SK-N-SH (cell line): ENCODE measurements around the gene MAP7. TPM values are rescaled to one million over a fixed set of nuclear protein-coding genes. Genes with fewer than 3 reads are reported as not detected.
A peak's percentile ranks its signal among the peaks of the same experiment; 100 is the strongest.

Experiments
- CTCF ChIA-PET: fragments of 300-600, 350-600 bp; formaldehyde crosslinking; extraction: SDS; loops from one replicate; lab custom pipeline; 2021; lab: Yijun Ruan, JAX
- POLR2A ChIA-PET: fragments of 350-600 bp; sonication (Branson Sonifier 250); formaldehyde crosslinking; extraction: SDS; loops from one replicate; lab custom pipeline; 2020; ENCODE audit warnings: antibody characterized with exemption, inconsistent platforms; lab: Yijun Ruan, JAX
- DNase-seq: peaks from one replicate; pipeline ENCODE4 v3.0.0; 2012
- H2AFZ ChIP-seq: fragments of 200-600 bp; sonication (generic); 2 replicates; pipeline ENCODE4 v1.8.1; 2016; ENCODE audit warnings: antibody characterized with exemption, mild to moderate bottlenecking, low read depth
- H3F3A ChIP-seq: fragments of 200-600 bp; sonication (generic); replicated peaks from 2 replicates; pipeline ENCODE3; 2016; ENCODE audit warnings: antibody characterized with exemption, mild to moderate bottlenecking; ENCODE audit not compliant: insufficient read depth
- H3K27ac ChIP-seq, 2 experiments: fragments of 200-500 bp in 1 of 2; fragments of 200-600 bp in 1 of 2; sonication (Bioruptor generic) in 1 of 2; sonication (generic), shearing (Covaris generic) in 1 of 2; 2 replicates each; pipeline versions ENCODE4 v1.5.1 to v1.6.1; 2014 to 2016; ENCODE audit warnings: low read depth in 2 of 2, inconsistent platforms in 1 of 2, low read length in 1 of 2, mild to moderate bottlenecking in 1 of 2, mixed read lengths in 1 of 2
- H3K27me3 ChIP-seq: fragments of 200-600 bp; sonication (generic), shearing (Covaris generic); 2 replicates; pipeline ENCODE4 v1.6.1; 2016; ENCODE audit warnings: mixed run types; ENCODE audit not compliant: insufficient read depth
- H3K36me3 ChIP-seq, 2 experiments: fragments of 200-500 bp in 1 of 2; fragments of 200-600 bp in 1 of 2; sonication (Bioruptor generic) in 1 of 2; sonication (generic) in 1 of 2; replicated peaks in 1 of 2; 2 replicates each; pipeline versions ENCODE3 to v1.5.1; 2014 to 2016; ENCODE audit warnings: low read length in 1 of 2, mild to moderate bottlenecking in 1 of 2; ENCODE audit not compliant: insufficient read depth in 2 of 2, control insufficient read depth in 1 of 2
- H3K4me1 ChIP-seq, 2 experiments: fragments of 200-500 bp in 1 of 2; fragments of 200-600 bp in 1 of 2; sonication (Bioruptor generic) in 1 of 2; sonication (generic), shearing (Covaris generic) in 1 of 2; 2 replicates each; pipeline versions ENCODE4 v1.5.1 to v1.6.1; 2014 to 2016; ENCODE audit warnings: low read depth in 1 of 2, low read length in 1 of 2, mixed run types in 1 of 2; ENCODE audit not compliant: insufficient read depth in 2 of 2, control insufficient read depth in 1 of 2
- H3K4me2 ChIP-seq: fragments of 200-600 bp; sonication (generic), shearing (Covaris generic); 2 replicates; pipeline ENCODE4 v1.6.1; 2017; ENCODE audit warnings: mixed run types
- H3K4me3 ChIP-seq, 2 experiments: fragments of 200-500 bp in 1 of 2; fragments of 200-600 bp in 1 of 2; sonication (Bioruptor generic) in 1 of 2; sonication (generic), shearing (Covaris generic) in 1 of 2; 2 replicates each; pipeline versions ENCODE4 v1.5.1 to v1.8.1; 2014 to 2016; ENCODE audit warnings: low read depth in 2 of 2, inconsistent platforms in 1 of 2, low read length in 1 of 2, mild to moderate bottlenecking in 1 of 2, mixed read lengths in 1 of 2, moderate library complexity in 1 of 2
- H3K79me2 ChIP-seq: fragments of 200-600 bp; sonication (generic); 2 replicates; pipeline ENCODE4 v1.8.1; 2017; ENCODE audit warnings: mild to moderate bottlenecking; ENCODE audit not compliant: insufficient read depth
- H3K9ac ChIP-seq: fragments of 200-600 bp; sonication (generic); 2 replicates; pipeline ENCODE4 v1.6.1; 2017; ENCODE audit warnings: mixed run types
- H3K9me2 ChIP-seq: fragments of 200-600 bp; sonication (generic); 2 replicates; pipeline ENCODE4 v1.6.1; 2017; ENCODE audit warnings: mixed run types
- H3K9me3 ChIP-seq: fragments of 200-600 bp; sonication (generic); 2 replicates; pipeline ENCODE4 v1.6.1; 2017; ENCODE audit warnings: mixed run types, mild to moderate bottlenecking, moderate library complexity
- H4K20me1 ChIP-seq: fragments of 200-600 bp; sonication (generic); 2 replicates; pipeline ENCODE4 v1.6.1; 2017; ENCODE audit warnings: mild to moderate bottlenecking, mixed run types; ENCODE audit not compliant: insufficient read depth
- EZH2phosphoT487 ChIP-seq: fragments of 200-600 bp; sonication (generic); IDR thresholded peaks from 2 replicates; pipeline ENCODE4 v1.6.1; 2017; ENCODE audit warnings: low read depth, mixed run types, mild to moderate bottlenecking, antibody characterized with exemption, moderate library complexity, borderline replicate concordance
- FOXJ3 ChIP-seq: sonication (generic); formaldehyde crosslinking; IDR thresholded peaks from 2 replicates; pipeline ENCODE4 v1.5.1; 2020; ENCODE audit warnings: mild to moderate bottlenecking, missing genetic modification reagents
- MXI1 ChIP-seq: IDR thresholded peaks from 2 replicates; pipeline ENCODE4 v1.6.1; 2012; ENCODE audit warnings: mild to moderate bottlenecking, low read depth, low read length, improper control_type of control experiment
- RAD21 ChIP-seq: IDR thresholded peaks from 2 replicates; pipeline ENCODE4 v1.6.1; 2012; ENCODE audit warnings: mild to moderate bottlenecking, low read length
- SMC3 ChIP-seq: IDR thresholded peaks from 2 replicates; pipeline ENCODE4 v1.6.1; 2012; ENCODE audit warnings: low read depth, low read length, improper control_type of control experiment
- WGBS: methylation state at CpG from one replicate; pipeline ENCODE4 v1.1.6; 2017; ENCODE audit warnings: low lambda C conversion rate; 5-methylcytosine and 5-hydroxymethylcytosine counted together
- polyA plus RNA-seq, 3 experiments: library from polyadenylated mRNA; depleted of rRNA; stranded (reverse); fragments of >200 nt; gene quantifications; 2 replicates each; pipeline ENCODE4 v1.2.3, GENCODE V29; 2012
- TF ChIP-seq, protein P1 (sequence below): IDR thresholded peaks from 2 replicates; pipeline ENCODE4 v1.6.1; 2012; ENCODE audit warnings: mild to moderate bottlenecking, low read depth, low read length, moderate library complexity
- TF ChIP-seq, protein P2 (sequence below): fragments of 200-600 bp; sonication (generic); IDR thresholded peaks from 2 replicates; pipeline ENCODE4 v1.6.1; 2017; ENCODE audit warnings: antibody characterized with exemption, mild to moderate bottlenecking, moderate library complexity
- TF ChIP-seq, protein P3 (sequence below): fragments of 150-350 bp; IDR thresholded peaks from 2 replicates; pipeline ENCODE4 v1.6.1; 2017; ENCODE audit warnings: antibody characterized with exemption, low read length, low read depth, borderline replicate concordance

Gene MAP7
- polyA plus RNA-seq, 1 of the 3 experiments (the other 2 are of a cell fraction): 0.76 TPM

DNA sequence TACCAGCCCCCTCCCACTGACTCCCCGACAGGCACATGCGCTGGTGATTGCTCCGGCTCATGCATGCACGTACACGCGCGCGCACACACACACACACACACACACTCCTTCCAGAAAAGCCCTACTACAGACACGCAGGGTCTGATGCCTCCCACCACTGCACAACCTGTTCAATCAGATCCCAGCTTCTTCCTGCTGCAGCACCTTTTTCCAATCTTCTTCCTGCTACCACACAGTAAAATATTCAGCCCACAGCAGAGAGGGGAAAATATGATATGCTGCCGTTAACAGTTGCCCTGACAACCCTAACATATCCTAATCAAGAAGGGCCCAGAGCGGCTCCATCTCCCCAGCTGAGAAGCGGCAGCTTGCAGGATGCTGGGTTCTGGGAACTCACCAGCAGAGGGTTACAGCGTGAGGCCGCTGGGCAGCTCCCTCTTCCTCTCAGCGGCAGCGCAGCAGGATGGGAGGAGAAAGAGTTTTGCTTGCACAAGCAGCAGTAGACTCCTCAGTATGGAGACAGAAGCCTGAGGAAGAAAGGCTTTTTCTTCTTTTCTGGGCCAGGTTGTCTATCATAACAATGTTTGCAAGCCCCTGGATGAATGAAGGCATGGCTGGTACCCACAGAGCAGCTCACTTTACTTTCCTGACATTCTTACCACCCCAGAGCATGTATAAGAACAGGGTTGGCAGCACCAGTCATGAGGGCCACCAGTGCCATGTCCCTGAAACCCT is 23.9 kb downstream of the MAP7 start:
- CTCF ChIA-PET: interaction anchor here (0.8 to 5.9 kb wide), 16 partner anchors 8 to 208 kb away, joined by 3 to 51 read pairs (median 4); partner anchors contain the start of gene MAP7
- no peaks in the 10 kb centered on the region for H3K27me3 ChIP-seq
- H3K9ac ChIP-seq: no peak overlapping the region
- no peaks in the 10 kb centered on the region for H3K9me3 ChIP-seq
- H3K4me1 ChIP-seq: peaks cover 0 to 33% of the 10 kb centered on the region in 2 experiments; a peak in 2 of 4 replicates
- no peaks in the 10 kb centered on the region for H4K20me1 ChIP-seq
- WGBS: 26% methylated on average over 16 of the region's 16 CpGs
- DNase-seq: peak; percentile 76
- H3K79me2 ChIP-seq: no peaks in the 10 kb centered on the region
- TF ChIP-seq FOXJ3 (CRISPR knock-in tag) (0 out of 2 replicates have a peak, but pooled peaks have one; percentile 21), SMC3 (peak; percentile 40; the same call in 1 of the 2 replicates), EZH2phosphoT487 (no peak), RAD21 (peak; percentile 53), MXI1 (peak; percentile 46)
- TF ChIP-seq, protein P1, sequence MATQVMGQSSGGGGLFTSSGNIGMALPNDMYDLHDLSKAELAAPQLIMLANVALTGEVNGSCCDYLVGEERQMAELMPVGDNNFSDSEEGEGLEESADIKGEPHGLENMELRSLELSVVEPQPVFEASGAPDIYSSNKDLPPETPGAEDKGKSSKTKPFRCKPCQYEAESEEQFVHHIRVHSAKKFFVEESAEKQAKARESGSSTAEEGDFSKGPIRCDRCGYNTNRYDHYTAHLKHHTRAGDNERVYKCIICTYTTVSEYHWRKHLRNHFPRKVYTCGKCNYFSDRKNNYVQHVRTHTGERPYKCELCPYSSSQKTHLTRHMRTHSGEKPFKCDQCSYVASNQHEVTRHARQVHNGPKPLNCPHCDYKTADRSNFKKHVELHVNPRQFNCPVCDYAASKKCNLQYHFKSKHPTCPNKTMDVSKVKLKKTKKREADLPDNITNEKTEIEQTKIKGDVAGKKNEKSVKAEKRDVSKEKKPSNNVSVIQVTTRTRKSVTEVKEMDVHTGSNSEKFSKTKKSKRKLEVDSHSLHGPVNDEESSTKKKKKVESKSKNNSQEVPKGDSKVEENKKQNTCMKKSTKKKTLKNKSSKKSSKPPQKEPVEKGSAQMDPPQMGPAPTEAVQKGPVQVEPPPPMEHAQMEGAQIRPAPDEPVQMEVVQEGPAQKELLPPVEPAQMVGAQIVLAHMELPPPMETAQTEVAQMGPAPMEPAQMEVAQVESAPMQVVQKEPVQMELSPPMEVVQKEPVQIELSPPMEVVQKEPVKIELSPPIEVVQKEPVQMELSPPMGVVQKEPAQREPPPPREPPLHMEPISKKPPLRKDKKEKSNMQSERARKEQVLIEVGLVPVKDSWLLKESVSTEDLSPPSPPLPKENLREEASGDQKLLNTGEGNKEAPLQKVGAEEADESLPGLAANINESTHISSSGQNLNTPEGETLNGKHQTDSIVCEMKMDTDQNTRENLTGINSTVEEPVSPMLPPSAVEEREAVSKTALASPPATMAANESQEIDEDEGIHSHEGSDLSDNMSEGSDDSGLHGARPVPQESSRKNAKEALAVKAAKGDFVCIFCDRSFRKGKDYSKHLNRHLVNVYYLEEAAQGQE: peak; percentile 45; the same call in 1 of the 2 replicates
- TF ChIP-seq, protein P2, sequence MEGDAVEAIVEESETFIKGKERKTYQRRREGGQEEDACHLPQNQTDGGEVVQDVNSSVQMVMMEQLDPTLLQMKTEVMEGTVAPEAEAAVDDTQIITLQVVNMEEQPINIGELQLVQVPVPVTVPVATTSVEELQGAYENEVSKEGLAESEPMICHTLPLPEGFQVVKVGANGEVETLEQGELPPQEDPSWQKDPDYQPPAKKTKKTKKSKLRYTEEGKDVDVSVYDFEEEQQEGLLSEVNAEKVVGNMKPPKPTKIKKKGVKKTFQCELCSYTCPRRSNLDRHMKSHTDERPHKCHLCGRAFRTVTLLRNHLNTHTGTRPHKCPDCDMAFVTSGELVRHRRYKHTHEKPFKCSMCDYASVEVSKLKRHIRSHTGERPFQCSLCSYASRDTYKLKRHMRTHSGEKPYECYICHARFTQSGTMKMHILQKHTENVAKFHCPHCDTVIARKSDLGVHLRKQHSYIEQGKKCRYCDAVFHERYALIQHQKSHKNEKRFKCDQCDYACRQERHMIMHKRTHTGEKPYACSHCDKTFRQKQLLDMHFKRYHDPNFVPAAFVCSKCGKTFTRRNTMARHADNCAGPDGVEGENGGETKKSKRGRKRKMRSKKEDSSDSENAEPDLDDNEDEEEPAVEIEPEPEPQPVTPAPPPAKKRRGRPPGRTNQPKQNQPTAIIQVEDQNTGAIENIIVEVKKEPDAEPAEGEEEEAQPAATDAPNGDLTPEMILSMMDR: peak; percentile 41
- TF ChIP-seq, protein P3, sequence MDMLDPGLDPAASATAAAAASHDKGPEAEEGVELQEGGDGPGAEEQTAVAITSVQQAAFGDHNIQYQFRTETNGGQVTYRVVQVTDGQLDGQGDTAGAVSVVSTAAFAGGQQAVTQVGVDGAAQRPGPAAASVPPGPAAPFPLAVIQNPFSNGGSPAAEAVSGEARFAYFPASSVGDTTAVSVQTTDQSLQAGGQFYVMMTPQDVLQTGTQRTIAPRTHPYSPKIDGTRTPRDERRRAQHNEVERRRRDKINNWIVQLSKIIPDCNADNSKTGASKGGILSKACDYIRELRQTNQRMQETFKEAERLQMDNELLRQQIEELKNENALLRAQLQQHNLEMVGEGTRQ: no peak
- H3F3A ChIP-seq: no peaks in the 10 kb centered on the region
- no peaks in the 10 kb centered on the region for H3K36me3 ChIP-seq
- H2AFZ ChIP-seq: no peak overlapping the region
- peak overlapping the region in 1 of 2 experiments; percentile 94; a peak in 2 of 4 replicates for H3K27ac ChIP-seq
- H3K4me3 ChIP-seq: peak overlapping the region in 1 of 2 experiments; percentile 31; a peak in 2 of 4 replicates
- no peaks in the 10 kb centered on the region for H3K9me2 ChIP-seq
- H3K4me2 ChIP-seq: peak overlapping the region; percentile 44
- POLR2A ChIA-PET: interaction anchor here (0.7 to 2.4 kb wide), 8 partner anchors 9 to 266 kb away, joined by 3 to 14 read pairs (median 4); partner anchors contain the start of genes BCLAF1 and MAP3K5
